ENCODE measurements around the gene CENPN. TPM values are rescaled to one million over a fixed set of nuclear protein-coding genes. Genes with fewer than 3 reads are reported as not detected.

The CENPN gene
- total and polyA plus RNA-seq, 2 of the 13 experiments (the other 11 are each of a cell fraction or from before 2014, with no cell fraction given) = 29.7 to 129 TPM

GRCh38 chr16:81006211-81006812 lies 702 bp upstream of the CENPN start (continued):
- 0 out of 2 replicates have a peak, but pooled peaks have one; percentile 18 for TF ChIP-seq ZNF691 (CRISPR knock-in tag; IDR thresholded peaks at IDR 0.05; ENCODE audit: borderline replicate concordance, low read depth)
- peak; percentile 73; the same call in 1 of the 2 replicates for TF ChIP-seq SALL1 (CRISPR knock-in tag; IDR thresholded peaks at IDR 0.05)
- peak; percentile 35; the same call in 1 of the 2 replicates for TF ChIP-seq ZNF121 (CRISPR knock-in tag; IDR thresholded peaks at IDR 0.05)
- no peak for TF ChIP-seq ARNTL (CRISPR knock-in tag; IDR thresholded peaks at IDR 0.05)
- TF ChIP-seq TERF1 (CRISPR knock-in tag; IDR thresholded peaks at IDR 0.05) = peak; percentile 87; the same call in 1 of the 2 replicates
- TF ChIP-seq ZFP36L2 (CRISPR knock-in tag; IDR thresholded peaks at IDR 0.05) = no peak
- TF ChIP-seq ZNF605 (CRISPR knock-in tag; IDR thresholded peaks at IDR 0.05) = no peak
- no peak for TF ChIP-seq PRDM4 (CRISPR knock-in tag; IDR thresholded peaks at IDR 0.05; ENCODE audit: borderline replicate concordance)
- TF ChIP-seq NFE2L2 (IDR thresholded peaks at IDR 0.05; ENCODE audit: low read length) = no peak
- no peak for TF ChIP-seq PCBP1 (IDR thresholded peaks at IDR 0.05; ENCODE audit: borderline replicate concordance, low read depth, low read length)
- no peak for TF ChIP-seq TARDBP (CRISPR knock-in tag; IDR thresholded peaks at IDR 0.05)
- TF ChIP-seq ELK4 (CRISPR knock-in tag; IDR thresholded peaks at IDR 0.05; ENCODE audit: borderline replicate concordance) = no peak
- no peak for TF ChIP-seq MBNL3 (CRISPR knock-in tag; conservative IDR thresholded peaks at IDR 0.05)
- TF ChIP-seq SP5 (CRISPR knock-in tag; IDR thresholded peaks at IDR 0.05; ENCODE audit: borderline replicate concordance, low read depth) = peak; percentile 70
- TF ChIP-seq JUND (CRISPR knock-in tag; IDR thresholded peaks at IDR 0.05) = peak; percentile 32; the same call in 1 of the 2 replicates
- TF ChIP-seq FOXM1 (CRISPR knock-in tag; IDR thresholded peaks at IDR 0.05) = peak; percentile 25; the same call in 1 of the 2 replicates
- no peak for TF ChIP-seq ZC3H4 (CRISPR knock-in tag; IDR thresholded peaks at IDR 0.05; ENCODE audit: borderline replicate concordance)
- TF ChIP-seq KAT7 (CRISPR knock-in tag; IDR thresholded peaks at IDR 0.05; ENCODE audit: borderline replicate concordance) = peak; percentile 94
- TF ChIP-seq, protein P1, sequence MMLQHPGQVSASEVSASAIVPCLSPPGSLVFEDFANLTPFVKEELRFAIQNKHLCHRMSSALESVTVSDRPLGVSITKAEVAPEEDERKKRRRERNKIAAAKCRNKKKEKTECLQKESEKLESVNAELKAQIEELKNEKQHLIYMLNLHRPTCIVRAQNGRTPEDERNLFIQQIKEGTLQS (CRISPR knock-in tag; IDR thresholded peaks at IDR 0.05) = 0 out of 2 replicates have a peak, but pooled peaks have one; percentile 12
- no peak for TF ChIP-seq JDP2 (CRISPR knock-in tag; IDR thresholded peaks at IDR 0.05; ENCODE audit: borderline replicate concordance)
- TF ChIP-seq ZNF850 (CRISPR knock-in tag; conservative IDR thresholded peaks at IDR 0.05) = no peak; the same call in 1 of the 2 replicates
- TF ChIP-seq DMAP1 (CRISPR knock-in tag; IDR thresholded peaks at IDR 0.05) = no peak
- peak; percentile 92 for TF ChIP-seq ZNF296 (CRISPR knock-in tag; conservative IDR thresholded peaks at IDR 0.05)

All from HepG2 (cell line).